ENCODE measurements around the gene SPINDOC.

The SPINDOC gene

GRCh38 chr11:63793161-63793560 lies 20.1 kb upstream of the SPINDOC start:
- Histone ChIP-seq H3K9me2 (ENCODE audit: low read depth, low read length) (no peaks in the 10 kb centered on the region), H3K36me3 (ENCODE audit: insufficient read depth, low read length) (no peaks in the 10 kb centered on the region; the same call in 1 of the 2 replicates), H3K4me3 (ENCODE audit: low read depth, low read length, poor library complexity, severe bottlenecking) (no peak overlapping the region), H3F3A (ENCODE audit: insufficient read depth, low read length) (no peaks in the 10 kb centered on the region), H3K4me2 (ENCODE audit: low read length) (no peak overlapping the region), H3K79me2 (ENCODE audit: insufficient read depth, low read length) (no peaks in the 10 kb centered on the region), H4K20me1 (ENCODE audit: insufficient read depth, low read length) (no peaks in the 10 kb centered on the region), H3K4me1 (ENCODE audit: insufficient read depth, low read length, severe bottlenecking) (no peaks in the 10 kb centered on the region), H3K9me3 (ENCODE audit: low read length) (peaks cover 4% of the 10 kb centered on the region; the same call in 1 of the 2 replicates), H2AFZ (ENCODE audit: low read length) (no peak overlapping the region), H3K9ac (ENCODE audit: low read length) (no peak overlapping the region), H3K27ac (ENCODE audit: low read depth, low read length, poor library complexity, severe bottlenecking) (no peak overlapping the region), H3K27me3 (ENCODE audit: insufficient read depth, low read length) (peaks cover 9% of the 10 kb centered on the region; the same call in 1 of the 2 replicates)
- TF ChIP-seq CTCF (IDR thresholded peaks at IDR 0.05; ENCODE audit: low read length) (no peak), EZH2 (IDR thresholded peaks at IDR 0.05; ENCODE audit: borderline replicate concordance, low read length) (no peak)

DNA sequence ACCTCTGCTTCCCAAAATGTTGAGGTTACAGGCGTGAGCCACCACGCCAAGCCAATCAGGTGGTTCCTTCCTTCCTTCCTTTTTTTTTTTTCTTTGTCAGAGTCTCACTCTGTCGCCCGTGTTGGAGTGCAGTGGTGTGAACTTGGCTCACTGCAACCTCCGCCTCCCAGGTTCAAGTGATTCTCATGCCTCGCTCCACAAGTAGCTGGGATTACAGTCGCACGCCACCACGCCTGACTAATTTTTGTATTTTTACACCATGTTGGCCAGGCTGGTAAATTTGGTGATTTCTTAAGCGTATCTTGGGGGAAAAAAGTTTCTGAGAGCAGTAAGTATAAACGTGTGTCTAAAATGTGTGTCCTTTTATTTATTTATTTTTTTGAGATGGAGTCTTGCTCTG lies 18.2 kb upstream of the SPINDOC start:
- Histone ChIP-seq H3K27me3 (ENCODE audit: insufficient read depth, low read length) (peaks cover 9% of the 10 kb centered on the region; the same call in 1 of the 2 replicates), H3K4me3 (ENCODE audit: low read depth, low read length, poor library complexity, severe bottlenecking) (no peak overlapping the region), H2AFZ (ENCODE audit: low read length) (no peak overlapping the region), H3K9me3 (ENCODE audit: low read length) (peaks cover 4% of the 10 kb centered on the region; the same call in 1 of the 2 replicates), H3K36me3 (ENCODE audit: insufficient read depth, low read length) (no peaks in the 10 kb centered on the region; the same call in 1 of the 2 replicates), H3K9ac (ENCODE audit: low read length) (no peak overlapping the region), H3K79me2 (ENCODE audit: insufficient read depth, low read length) (no peaks in the 10 kb centered on the region), H3F3A (ENCODE audit: insufficient read depth, low read length) (no peaks in the 10 kb centered on the region), H3K27ac (ENCODE audit: low read depth, low read length, poor library complexity, severe bottlenecking) (no peak overlapping the region), H3K9me2 (ENCODE audit: low read depth, low read length) (no peaks in the 10 kb centered on the region), H4K20me1 (ENCODE audit: insufficient read depth, low read length) (no peaks in the 10 kb centered on the region), H3K4me2 (ENCODE audit: low read length) (no peak overlapping the region), H3K4me1 (ENCODE audit: insufficient read depth, low read length, severe bottlenecking) (no peaks in the 10 kb centered on the region)
- no peak for TF ChIP-seq EZH2 (IDR thresholded peaks at IDR 0.05; ENCODE audit: borderline replicate concordance, low read length)
- no peak for TF ChIP-seq CTCF (IDR thresholded peaks at IDR 0.05; ENCODE audit: low read length)

- H3K79me2 ChIP-seq (ENCODE audit: insufficient read depth, low read length), result no peaks in the 10 kb centered on the region
- TF ChIP-seq EZH2 (IDR thresholded peaks at IDR 0.05; ENCODE audit: borderline replicate concordance, low read length) (no peak), CTCF (IDR thresholded peaks at IDR 0.05; ENCODE audit: low read length) (no peak)
- H3K4me3 ChIP-seq (ENCODE audit: low read depth, low read length, poor library complexity, severe bottlenecking), result no peak overlapping the region
- peaks cover 5% of the 10 kb centered on the region for H3K4me1 ChIP-seq (ENCODE audit: insufficient read depth, low read length, severe bottlenecking)
- H3K27ac ChIP-seq (ENCODE audit: low read depth, low read length, poor library complexity, severe bottlenecking), result no peak overlapping the region
- no peaks in the 10 kb centered on the region for H4K20me1 ChIP-seq (ENCODE audit: insufficient read depth, low read length)
- no peaks in the 10 kb centered on the region for H3K36me3 ChIP-seq (ENCODE audit: insufficient read depth, low read length)
- no peak overlapping the region for H3K4me2 ChIP-seq (ENCODE audit: low read length)
- H3K27me3 ChIP-seq (ENCODE audit: insufficient read depth, low read length), result peaks cover 12% of the 10 kb centered on the region; the same call in 1 of the 2 replicates
- H3K9me3 ChIP-seq (ENCODE audit: low read length), result no peaks in the 10 kb centered on the region
- no peak overlapping the region for H2AFZ ChIP-seq (ENCODE audit: low read length)
- H3F3A ChIP-seq (ENCODE audit: insufficient read depth, low read length), result no peaks in the 10 kb centered on the region
- no peak overlapping the region for H3K9ac ChIP-seq (ENCODE audit: low read length)
- no peaks in the 10 kb centered on the region for H3K9me2 ChIP-seq (ENCODE audit: low read depth, low read length)
These were observed 12.3 kb upstream of the SPINDOC start for GRCh38 chr11:63800921-63801320.
